Measurements from ENCODE around the gene FARP2.

Gene FARP2

GRCh38 chr2:241507430-241508239 lies 151.6 kb downstream of the FARP2 start (continued):
- TF ChIP-seq ZNF513 (tag by site-specific recombination; IDR thresholded peaks at IDR 0.05) = no peak
- TF ChIP-seq ZNF837 (tag by site-specific recombination; IDR thresholded peaks at IDR 0.05) = no peak
- no peak for TF ChIP-seq ZNF121 (tag by site-specific recombination; IDR thresholded peaks at IDR 0.05)
- no peak for TF ChIP-seq ZNF274 (IDR thresholded peaks at IDR 0.05; ENCODE audit: low read length)
- TF ChIP-seq ZNF274 (tag by site-specific recombination; IDR thresholded peaks at IDR 0.05; ENCODE audit: borderline replicate concordance) = no peak
- TF ChIP-seq KLF8 (tag by site-specific recombination; IDR thresholded peaks at IDR 0.05) = no peak
- TF ChIP-seq, protein P1, sequence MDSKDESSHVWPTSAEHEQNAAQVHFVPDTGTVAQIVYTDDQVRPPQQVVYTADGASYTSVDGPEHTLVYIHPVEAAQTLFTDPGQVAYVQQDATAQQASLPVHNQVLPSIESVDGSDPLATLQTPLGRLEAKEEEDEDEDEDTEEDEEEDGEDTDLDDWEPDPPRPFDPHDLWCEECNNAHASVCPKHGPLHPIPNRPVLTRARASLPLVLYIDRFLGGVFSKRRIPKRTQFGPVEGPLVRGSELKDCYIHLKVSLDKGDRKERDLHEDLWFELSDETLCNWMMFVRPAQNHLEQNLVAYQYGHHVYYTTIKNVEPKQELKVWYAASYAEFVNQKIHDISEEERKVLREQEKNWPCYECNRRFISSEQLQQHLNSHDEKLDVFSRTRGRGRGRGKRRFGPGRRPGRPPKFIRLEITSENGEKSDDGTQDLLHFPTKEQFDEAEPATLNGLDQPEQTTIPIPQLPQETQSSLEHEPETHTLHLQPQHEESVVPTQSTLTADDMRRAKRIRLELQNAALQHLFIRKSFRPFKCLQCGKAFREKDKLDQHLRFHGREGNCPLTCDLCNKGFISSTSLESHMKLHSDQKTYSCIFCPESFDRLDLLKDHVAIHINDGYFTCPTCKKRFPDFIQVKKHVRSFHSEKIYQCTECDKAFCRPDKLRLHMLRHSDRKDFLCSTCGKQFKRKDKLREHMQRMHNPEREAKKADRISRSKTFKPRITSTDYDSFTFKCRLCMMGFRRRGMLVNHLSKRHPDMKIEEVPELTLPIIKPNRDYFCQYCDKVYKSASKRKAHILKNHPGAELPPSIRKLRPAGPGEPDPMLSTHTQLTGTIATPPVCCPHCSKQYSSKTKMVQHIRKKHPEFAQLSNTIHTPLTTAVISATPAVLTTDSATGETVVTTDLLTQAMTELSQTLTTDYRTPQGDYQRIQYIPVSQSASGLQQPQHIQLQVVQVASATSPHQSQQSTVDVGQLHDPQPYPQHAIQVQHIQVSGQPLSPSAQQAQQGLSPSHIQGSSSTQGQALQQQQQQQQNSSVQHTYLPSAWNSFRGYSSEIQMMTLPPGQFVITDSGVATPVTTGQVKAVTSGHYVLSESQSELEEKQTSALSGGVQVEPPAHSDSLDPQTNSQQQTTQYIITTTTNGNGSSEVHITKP (tag by site-specific recombination; IDR thresholded peaks at IDR 0.05) = no peak
- no peak for TF ChIP-seq ZNF585B (tag by site-specific recombination; IDR thresholded peaks at IDR 0.05)
- no peak for TF ChIP-seq ZNF132 (tag by site-specific recombination; IDR thresholded peaks at IDR 0.05; ENCODE audit: borderline replicate concordance)
- no peak for TF ChIP-seq ZNF654 (tag by site-specific recombination; IDR thresholded peaks at IDR 0.05; ENCODE audit: low read depth)
- no peak for TF ChIP-seq ELK4 (IDR thresholded peaks at IDR 0.05; ENCODE audit: borderline replicate concordance, low read depth, low read length)
- no peak for TF ChIP-seq ZNF843 (tag by site-specific recombination; IDR thresholded peaks at IDR 0.05)
- TF ChIP-seq ZNF19 (tag by site-specific recombination; IDR thresholded peaks at IDR 0.05; ENCODE audit: low read depth) = no peak
- TF ChIP-seq, protein P2, sequence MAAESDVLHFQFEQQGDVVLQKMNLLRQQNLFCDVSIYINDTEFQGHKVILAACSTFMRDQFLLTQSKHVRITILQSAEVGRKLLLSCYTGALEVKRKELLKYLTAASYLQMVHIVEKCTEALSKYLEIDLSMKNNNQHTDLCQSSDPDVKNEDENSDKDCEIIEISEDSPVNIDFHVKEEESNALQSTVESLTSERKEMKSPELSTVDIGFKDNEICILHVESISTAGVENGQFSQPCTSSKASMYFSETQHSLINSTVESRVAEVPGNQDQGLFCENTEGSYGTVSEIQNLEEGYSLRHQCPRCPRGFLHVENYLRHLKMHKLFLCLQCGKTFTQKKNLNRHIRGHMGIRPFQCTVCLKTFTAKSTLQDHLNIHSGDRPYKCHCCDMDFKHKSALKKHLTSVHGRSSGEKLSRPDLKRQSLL (tag by site-specific recombination; IDR thresholded peaks at IDR 0.05) = no peak
- TF ChIP-seq, protein P3, sequence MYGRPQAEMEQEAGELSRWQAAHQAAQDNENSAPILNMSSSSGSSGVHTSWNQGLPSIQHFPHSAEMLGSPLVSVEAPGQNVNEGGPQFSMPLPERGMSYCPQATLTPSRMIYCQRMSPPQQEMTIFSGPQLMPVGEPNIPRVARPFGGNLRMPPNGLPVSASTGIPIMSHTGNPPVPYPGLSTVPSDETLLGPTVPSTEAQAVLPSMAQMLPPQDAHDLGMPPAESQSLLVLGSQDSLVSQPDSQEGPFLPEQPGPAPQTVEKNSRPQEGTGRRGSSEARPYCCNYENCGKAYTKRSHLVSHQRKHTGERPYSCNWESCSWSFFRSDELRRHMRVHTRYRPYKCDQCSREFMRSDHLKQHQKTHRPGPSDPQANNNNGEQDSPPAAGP (tag by site-specific recombination; IDR thresholded peaks at IDR 0.05) = no peak
- TF ChIP-seq BCL11A (tag by site-specific recombination; IDR thresholded peaks at IDR 0.05; ENCODE audit: low read depth) = no peak
- TF ChIP-seq ZNF510 (tag by site-specific recombination; IDR thresholded peaks at IDR 0.05; ENCODE audit: insufficient replicate concordance) = no peak
- TF ChIP-seq ZNF433 (tag by site-specific recombination; IDR thresholded peaks at IDR 0.05; ENCODE audit: low read depth) = no peak
- TF ChIP-seq ZNF548 (tag by site-specific recombination; IDR thresholded peaks at IDR 0.05) = no peak

Measured in HEK293 (cell line).